H1 (cell line): ENCODE measurements around the gene PIK3R6. TPM values are rescaled to one million over a fixed set of nuclear protein-coding genes. Genes with fewer than 3 reads are reported as not detected.

Source experiments
- RAD21 ChIP-seq, 2 experiments: IDR thresholded peaks in 1 of 2; conservative IDR thresholded peaks in 1 of 2; 2 replicates each; pipeline ENCODE4 v1.6.1; 2011; ENCODE audit warnings: low read depth in 2 of 2, low read length in 2 of 2, improper control_type of control experiment in 1 of 2, inconsistent platforms in 1 of 2, mild to moderate bottlenecking in 1 of 2, moderate library complexity in 1 of 2
- TEAD4 ChIP-seq: IDR thresholded peaks from 2 replicates; pipeline ENCODE4 v1.6.1; 2012; ENCODE audit warnings: low read depth, low read length, inconsistent platforms, mixed read lengths
- USF2 ChIP-seq: IDR thresholded peaks from 2 replicates; pipeline ENCODE4 v1.6.1; 2011; ENCODE audit warnings: low read length, improper control_type of control experiment
- polyA plus RNA-seq, 7 experiments: library from polyadenylated mRNA; depleted of rRNA in 3 of 7; stranded (reverse) in 5 of 7; unstranded in 2 of 7; fragments of >200 nt in 5 of 7; fragments of 200-250 nt in 2 of 7; gene quantifications; 1 replicate in 5 of 7; 2 replicates in 1 of 7; 4 replicates in 1 of 7; pipeline versions ENCODE4 v1.2.1 to v1.2.3, GENCODE V29; 2011 to 2013; ENCODE audit warnings: missing spikeins in 2 of 7, mixed read lengths in 2 of 7
- total RNA-seq: library from RNA; stranded (reverse); fragmentation: NEBNext Ultra II Directional; extraction: Animal tissue kit (Norgen Biotek cat#: 25700); gene quantifications from 2 replicates; pipeline ENCODE4 v1.2.1, GENCODE V29; 2021

The PIK3R6 gene
- total and polyA plus RNA-seq, 2 of the 8 experiments (the other 6 are each of a cell fraction or from before 2014, with no cell fraction given): 0.24 to 1.2 TPM

- TF ChIP-seq USF2 (no peak), RAD21 (IDR thresholded peaks at IDR 0.05 in 1 of 2, conservative IDR thresholded peaks at IDR 0.05 in 1 of 2; ENCODE audit: low read depth in 2 of 2, low read length in 2 of 2) (peak; percentile 64 to 74), TEAD4 (0 out of 2 replicates have a peak, but pooled peaks have one; percentile 38)
- TF ChIP-seq, all 59 proteins: peak for 4
Measured at GRCh38 chr17:8803531-8804420, 63.7 kb downstream of the PIK3R6 start (continued).
